ENCODE results near the gene SLC36A4. TPM values are rescaled to one million over a fixed set of nuclear protein-coding genes. Genes with fewer than 3 reads are reported as not detected.

Gene SLC36A4
- polyA plus RNA-seq, 1 donor (not counting 4 experiments of a cell fraction or from before 2014, with no cell fraction given) = 8.1 TPM

- Histone ChIP-seq H3K36me3 (ENCODE audit: control insufficient read depth in 2 of 2, extremely low read depth in 1 of 2, insufficient read depth in 2 of 2, low read length in 2 of 2) (no peaks in the 10 kb centered on the region), H3K9me3 (ENCODE audit: control insufficient read depth, low read depth, low read length) (no peaks in the 10 kb centered on the region), H3K4me2 (ENCODE audit: control insufficient read depth, extremely low read depth, insufficient read depth, low read depth, low read length) (no peak overlapping the region), H3K27ac (ENCODE audit: control insufficient read depth, insufficient read depth, low read length) (no peak overlapping the region), H4K20me1 (ENCODE audit: control insufficient read depth, extremely low read depth, insufficient read depth, low read length) (no peaks in the 10 kb centered on the region), H2AFZ (ENCODE audit: control insufficient read depth, low read length) (no peak overlapping the region), H3K4me1 (ENCODE audit: control insufficient read depth, extremely low read depth, insufficient read depth, low read length) (no peaks in the 10 kb centered on the region), H3K27me3 (ENCODE audit: control insufficient read depth, extremely low read depth, insufficient read depth, low read length) (no peaks in the 10 kb centered on the region), H3K9ac (ENCODE audit: control insufficient read depth, extremely low read depth, insufficient read depth, low read length) (no peak overlapping the region), H3K4me3 (ENCODE audit: control insufficient read depth in 2 of 3, extremely low read depth in 1 of 3, insufficient read depth in 2 of 3, low read depth in 1 of 3, low read length in 3 of 3) (no peak overlapping the region), H3K9me1 (ENCODE audit: control insufficient read depth, extremely low read depth, insufficient read depth, low read length) (no peaks in the 10 kb centered on the region), H3K79me2 (ENCODE audit: control insufficient read depth, insufficient read depth, low read length) (no peaks in the 10 kb centered on the region)
- no peak for FAIRE-seq
- TF ChIP-seq, protein P1, sequence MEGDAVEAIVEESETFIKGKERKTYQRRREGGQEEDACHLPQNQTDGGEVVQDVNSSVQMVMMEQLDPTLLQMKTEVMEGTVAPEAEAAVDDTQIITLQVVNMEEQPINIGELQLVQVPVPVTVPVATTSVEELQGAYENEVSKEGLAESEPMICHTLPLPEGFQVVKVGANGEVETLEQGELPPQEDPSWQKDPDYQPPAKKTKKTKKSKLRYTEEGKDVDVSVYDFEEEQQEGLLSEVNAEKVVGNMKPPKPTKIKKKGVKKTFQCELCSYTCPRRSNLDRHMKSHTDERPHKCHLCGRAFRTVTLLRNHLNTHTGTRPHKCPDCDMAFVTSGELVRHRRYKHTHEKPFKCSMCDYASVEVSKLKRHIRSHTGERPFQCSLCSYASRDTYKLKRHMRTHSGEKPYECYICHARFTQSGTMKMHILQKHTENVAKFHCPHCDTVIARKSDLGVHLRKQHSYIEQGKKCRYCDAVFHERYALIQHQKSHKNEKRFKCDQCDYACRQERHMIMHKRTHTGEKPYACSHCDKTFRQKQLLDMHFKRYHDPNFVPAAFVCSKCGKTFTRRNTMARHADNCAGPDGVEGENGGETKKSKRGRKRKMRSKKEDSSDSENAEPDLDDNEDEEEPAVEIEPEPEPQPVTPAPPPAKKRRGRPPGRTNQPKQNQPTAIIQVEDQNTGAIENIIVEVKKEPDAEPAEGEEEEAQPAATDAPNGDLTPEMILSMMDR (optimal IDR thresholded peaks at IDR 0.05 in 1 of 3, IDR thresholded peaks at IDR 0.05 in 1 of 3, conservative IDR thresholded peaks at IDR 0.05 in 1 of 3; ENCODE audit: extremely low read depth in 1 of 3, insufficient read depth in 2 of 3, low read length in 3 of 3) = no peak
- no peak for TF ChIP-seq EZH2 (IDR thresholded peaks at IDR 0.05; ENCODE audit: low read length)
- dilution Hi-C loops (cut with MboI; ENCODE audit: extremely low pct_ligation_motif_present, low sequenced_read_pairs) = no loop called here
- DNase-seq (ENCODE audit: low read depth, low spot score) = no peak
Observed at GRCh38 chr11:93244018-93244417, 46.2 kb upstream of the SLC36A4 start.

- no peak overlapping the region for H3K9ac ChIP-seq (ENCODE audit: control insufficient read depth, extremely low read depth, insufficient read depth, low read length)
- no peak for FAIRE-seq
- no peak overlapping the region for H3K4me2 ChIP-seq (ENCODE audit: control insufficient read depth, extremely low read depth, insufficient read depth, low read depth, low read length)
- no peaks in the 10 kb centered on the region for H3K9me1 ChIP-seq (ENCODE audit: control insufficient read depth, extremely low read depth, insufficient read depth, low read length)
- dilution Hi-C loops (cut with MboI; ENCODE audit: extremely low pct_ligation_motif_present, low sequenced_read_pairs) = no loop called here
- no peaks in the 10 kb centered on the region for H3K36me3 ChIP-seq (ENCODE audit: control insufficient read depth in 2 of 2, extremely low read depth in 1 of 2, insufficient read depth in 2 of 2, low read length in 2 of 2)
- no peaks in the 10 kb centered on the region for H3K27me3 ChIP-seq (ENCODE audit: control insufficient read depth, extremely low read depth, insufficient read depth, low read length)
- DNase-seq (ENCODE audit: low read depth, low spot score) = no peak
- no peak overlapping the region for H2AFZ ChIP-seq (ENCODE audit: control insufficient read depth, low read length)
- no peaks in the 10 kb centered on the region for H3K9me3 ChIP-seq (ENCODE audit: control insufficient read depth, low read depth, low read length)
- H3K4me1 ChIP-seq (ENCODE audit: control insufficient read depth, extremely low read depth, insufficient read depth, low read length) = no peaks in the 10 kb centered on the region
- no peaks in the 10 kb centered on the region for H4K20me1 ChIP-seq (ENCODE audit: control insufficient read depth, extremely low read depth, insufficient read depth, low read length)
- no peaks in the 10 kb centered on the region for H3K79me2 ChIP-seq (ENCODE audit: control insufficient read depth, insufficient read depth, low read length)
- no peak for TF ChIP-seq EZH2 (IDR thresholded peaks at IDR 0.05; ENCODE audit: low read length)
- TF ChIP-seq, protein P1 (optimal IDR thresholded peaks at IDR 0.05 in 1 of 3, IDR thresholded peaks at IDR 0.05 in 1 of 3, conservative IDR thresholded peaks at IDR 0.05 in 1 of 3; ENCODE audit: extremely low read depth in 1 of 3, insufficient read depth in 2 of 3, low read length in 3 of 3) = no peak
- no peak overlapping the region for H3K27ac ChIP-seq (ENCODE audit: control insufficient read depth, insufficient read depth, low read length)
- no peak overlapping the region for H3K4me3 ChIP-seq (ENCODE audit: control insufficient read depth in 2 of 3, extremely low read depth in 1 of 3, insufficient read depth in 2 of 3, low read depth in 1 of 3, low read length in 3 of 3)
Observed at GRCh38 chr11:93239966-93240365, 42.2 kb upstream of the SLC36A4 start.

Measured in keratinocyte (primary cell).